ENCODE results near the gene HOXD4.

HOXD4 gene

GRCh38 chr2:176115883-176116813 is 35.2 kb upstream of the HOXD4 start, which contains the start of gene HOXD10:
Gene HOXD10 (plus strand): TSS chr2:176116778. CDS start chr2:176116834, 56 bp downstream.
- H3K4me3 ChIP-seq, result no peak within 1 kb of the TSS
- H3K27ac ChIP-seq, result no peak within 1 kb of the TSS
- DNase-seq (ENCODE audit: low spot score), result no peak

GRCh38 chr2:176117162-176117822 is 34.1 kb upstream of the HOXD4 start:
- Histone ChIP-seq H3K4me3 (no peak overlapping the region), H3K27ac (no peak overlapping the region)
- TF ChIP-seq, protein P1, sequence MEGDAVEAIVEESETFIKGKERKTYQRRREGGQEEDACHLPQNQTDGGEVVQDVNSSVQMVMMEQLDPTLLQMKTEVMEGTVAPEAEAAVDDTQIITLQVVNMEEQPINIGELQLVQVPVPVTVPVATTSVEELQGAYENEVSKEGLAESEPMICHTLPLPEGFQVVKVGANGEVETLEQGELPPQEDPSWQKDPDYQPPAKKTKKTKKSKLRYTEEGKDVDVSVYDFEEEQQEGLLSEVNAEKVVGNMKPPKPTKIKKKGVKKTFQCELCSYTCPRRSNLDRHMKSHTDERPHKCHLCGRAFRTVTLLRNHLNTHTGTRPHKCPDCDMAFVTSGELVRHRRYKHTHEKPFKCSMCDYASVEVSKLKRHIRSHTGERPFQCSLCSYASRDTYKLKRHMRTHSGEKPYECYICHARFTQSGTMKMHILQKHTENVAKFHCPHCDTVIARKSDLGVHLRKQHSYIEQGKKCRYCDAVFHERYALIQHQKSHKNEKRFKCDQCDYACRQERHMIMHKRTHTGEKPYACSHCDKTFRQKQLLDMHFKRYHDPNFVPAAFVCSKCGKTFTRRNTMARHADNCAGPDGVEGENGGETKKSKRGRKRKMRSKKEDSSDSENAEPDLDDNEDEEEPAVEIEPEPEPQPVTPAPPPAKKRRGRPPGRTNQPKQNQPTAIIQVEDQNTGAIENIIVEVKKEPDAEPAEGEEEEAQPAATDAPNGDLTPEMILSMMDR (IDR thresholded peaks at IDR 0.05), result no peak
- DNase-seq (ENCODE audit: low spot score), result no peak

More at GRCh38 chr2:176115883-176116813, 35.2 kb upstream of the HOXD4 start, which contains the start of gene HOXD10:
- TF ChIP-seq, protein P1 (IDR thresholded peaks at IDR 0.05), result no peak

DNA sequence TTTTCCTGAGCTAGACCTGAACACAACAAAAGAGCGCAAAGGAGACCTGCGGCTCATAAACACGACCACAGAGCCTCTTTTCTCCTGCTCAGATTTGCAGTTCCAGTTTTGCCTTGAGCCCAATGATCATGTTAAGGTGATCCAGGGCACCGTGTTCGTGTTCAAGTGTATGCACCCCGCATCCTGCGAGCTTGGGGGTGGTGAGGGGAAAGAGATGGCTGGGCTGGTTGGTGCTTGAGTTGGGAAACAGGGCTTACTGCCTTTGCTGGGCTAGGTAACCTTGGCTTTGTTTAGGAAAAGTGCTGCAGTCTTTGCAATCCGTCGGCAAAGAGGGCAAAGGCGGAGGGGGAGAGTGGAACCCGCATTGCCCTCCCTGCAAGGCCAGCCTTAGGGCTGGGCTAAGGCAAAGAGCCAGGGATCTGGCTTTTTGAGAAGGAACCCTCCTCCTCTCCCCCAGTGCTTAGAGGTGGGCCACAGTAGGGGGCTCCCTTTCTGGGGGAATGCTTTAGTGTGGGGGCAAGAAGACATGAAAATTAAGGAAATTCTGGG is 33.5 kb upstream of the HOXD4 start:
- H3K27ac ChIP-seq, result no peak overlapping the region
- no peak for DNase-seq (ENCODE audit: low spot score)
- no peak overlapping the region for H3K4me3 ChIP-seq
- TF ChIP-seq, protein P1 (IDR thresholded peaks at IDR 0.05), result no peak

- Histone ChIP-seq H3K4me3 (no peak overlapping the region), H3K27ac (no peak overlapping the region)
- DNase-seq (ENCODE audit: low spot score), result no peak
- TF ChIP-seq, protein P1 (IDR thresholded peaks at IDR 0.05), result no peak
Measured at GRCh38 chr2:176118601-176119339, 32.6 kb upstream of the HOXD4 start.

GRCh38 chr2:176120364-176121189 is 30.8 kb upstream of the HOXD4 start:
- TF ChIP-seq, protein P1 (IDR thresholded peaks at IDR 0.05), result no peak
- no peak for DNase-seq (ENCODE audit: low spot score)
- Histone ChIP-seq H3K4me3 (no peak overlapping the region), H3K27ac (no peak overlapping the region)

All from coronary artery (tissue), 2 donors.